CD4-positive, alpha-beta T cell (primary cell): Measurements from ENCODE around the gene R3HDM1. TPM values are rescaled to one million over a fixed set of nuclear protein-coding genes. Genes with fewer than 3 reads are reported as not detected.
A peak's percentile ranks its signal among the peaks of the same experiment; 100 is the strongest.

Experiments
- ATAC-seq: fragments of 200-7000 bp; cut with Tn5 transposase; one replicate; pipeline ENCODE4 v1.10.0; 2022; ENCODE audit warnings: mild to moderate bottlenecking; ENCODE audit not compliant: poor library complexity
- CTCF ChIA-PET: fragments of 350-600 bp; sonication (Branson Sonifier 250); formaldehyde crosslinking; loops from one replicate; lab custom pipeline; 2021; ENCODE audit warnings: antibody characterized with exemption, inconsistent platforms; lab: Charles Lee
- POLR2A ChIA-PET: fragments of 350-600 bp; sonication (Branson Sonifier 250); formaldehyde crosslinking; loops from one replicate; lab custom pipeline; 2021; ENCODE audit warnings: antibody characterized with exemption, inconsistent platforms; lab: Charles Lee
- DNase-seq, 14 experiments: peaks; one replicate each; pipeline ENCODE4 v3.0.0-alpha.2; 2013 to 2020; ENCODE audit warnings: mixed read lengths in 2 of 14
- H3K27ac ChIP-seq, 2 donors: one replicate each; pipeline versions ENCODE4 v1.5.1 to v1.7.0; 2013; ENCODE audit warnings: low read length in 2 of 2, low read depth in 1 of 2, mild to moderate bottlenecking in 1 of 2
- H3K27me3 ChIP-seq, 2 experiments: 1 replicate in 1 of 2; 2 replicates in 1 of 2; pipeline versions ENCODE4 v1.6.1 to v1.7.0; 2013; ENCODE audit warnings: low read length in 2 of 2, control low read depth in 1 of 2, mild to moderate bottlenecking in 1 of 2, moderate library complexity in 1 of 2; ENCODE audit not compliant: insufficient read depth in 2 of 2, control insufficient read depth in 1 of 2
- H3K36me3 ChIP-seq: one replicate; pipeline ENCODE4 v1.6.1; 2013; ENCODE audit warnings: low read length, control low read depth; ENCODE audit not compliant: insufficient read depth
- H3K4me1 ChIP-seq: one replicate; pipeline ENCODE4 v1.6.1; 2013; ENCODE audit warnings: low read length, control low read depth; ENCODE audit not compliant: insufficient read depth
- H3K4me3 ChIP-seq: one replicate; pipeline ENCODE4 v1.5.1; 2013; ENCODE audit warnings: mild to moderate bottlenecking, low read length, moderate library complexity
- H3K9me3 ChIP-seq, 2 experiments: 1 replicate in 1 of 2; 2 replicates in 1 of 2; pipeline versions ENCODE4 v1.6.1 to v1.7.0; 2013; ENCODE audit warnings: low read length in 2 of 2, mild to moderate bottlenecking in 2 of 2, control low read depth in 1 of 2, moderate library complexity in 1 of 2; ENCODE audit not compliant: control insufficient read depth in 1 of 2, insufficient read depth in 1 of 2
- H3K27ac Mint-ChIP-seq: one replicate; pipeline ENCODE4 v1.8.0; 2020; ENCODE audit warnings: mixed read lengths
- H3K27me3 Mint-ChIP-seq: one replicate; pipeline ENCODE4 v1.8.0; 2021; ENCODE audit warnings: mixed read lengths
- H3K36me3 Mint-ChIP-seq: one replicate; pipeline ENCODE4 v1.8.0; 2021; ENCODE audit warnings: low read depth, mixed read lengths
- H3K4me1 Mint-ChIP-seq: one replicate; pipeline ENCODE4 v1.8.0; 2021; ENCODE audit warnings: low read depth, mixed read lengths
- H3K4me3 Mint-ChIP-seq: one replicate; pipeline ENCODE4 v1.8.0; 2020; ENCODE audit warnings: mild to moderate bottlenecking, mixed read lengths
- H3K9me3 Mint-ChIP-seq: one replicate; pipeline ENCODE4 v1.8.0; 2020; ENCODE audit warnings: mixed read lengths
- intact Hi-C, 2 experiments: fragments of 100-400 bp; cut with DNase I in 1 of 2; cut with micrococcal nuclease in 1 of 2; formaldehyde crosslinking; loops; one replicate each; pipeline versions ENCODE4 v1.15.1 to v1.9.0; 2023 to 2025; cut with DNase I, micrococcal nuclease
- total RNA-seq, 174 experiments: library from RNA in 2 of 174; stranded (reverse) in 2 of 174; gene quantifications; one replicate each; pipeline ENCODE4 v1.2.3 and lab custom pipeline; 2021 to 2026
- TF ChIP-seq, protein P1 (sequence below): fragments of 200-600 bp; IDR thresholded peaks from one replicate; pipeline ENCODE4 v1.8.0; 2022; ENCODE audit warnings: antibody characterized with exemption, mild to moderate bottlenecking

R3HDM1 gene
- total RNA-seq, 2 experiments from 2014 or later = 39.7 to 41.4 TPM

DNA sequence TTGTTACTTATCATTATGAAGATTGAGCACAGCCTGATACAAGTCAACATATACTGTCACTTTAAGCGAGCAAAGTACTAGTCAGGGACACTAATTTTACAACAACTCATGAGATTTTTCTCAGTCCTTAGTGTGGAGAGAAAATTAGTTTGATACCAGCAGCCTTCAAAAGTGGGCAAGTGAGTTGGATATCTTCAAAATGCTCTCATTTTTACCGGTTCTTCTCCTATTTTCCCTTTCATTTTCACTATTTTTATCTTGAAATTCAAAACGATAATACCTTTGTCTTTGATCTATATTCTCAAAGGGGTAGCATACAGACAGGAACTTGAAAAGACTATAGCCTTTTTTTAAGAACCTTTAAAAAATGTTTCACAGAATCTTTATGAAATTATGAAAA is 158.4 kb downstream of the R3HDM1 start:
- H3K4me1 Mint-ChIP-seq = peaks cover 47% of the 10 kb centered on the region
- ATAC-seq (no peak), DNase-seq (peak in 2 of 14 experiments; percentile 1 to 24)
- Histone ChIP-seq H3K36me3 (no peaks in the 10 kb centered on the region), H3K9me3 (no peaks in the 10 kb centered on the region), H3K4me1 (peaks cover 5% of the 10 kb centered on the region), H3K27me3 (no peaks in the 10 kb centered on the region), H3K27ac (peak overlapping the region in 1 of 2 donors; percentile 29), H3K4me3 (no peak overlapping the region)
- TF ChIP-seq, protein P1, sequence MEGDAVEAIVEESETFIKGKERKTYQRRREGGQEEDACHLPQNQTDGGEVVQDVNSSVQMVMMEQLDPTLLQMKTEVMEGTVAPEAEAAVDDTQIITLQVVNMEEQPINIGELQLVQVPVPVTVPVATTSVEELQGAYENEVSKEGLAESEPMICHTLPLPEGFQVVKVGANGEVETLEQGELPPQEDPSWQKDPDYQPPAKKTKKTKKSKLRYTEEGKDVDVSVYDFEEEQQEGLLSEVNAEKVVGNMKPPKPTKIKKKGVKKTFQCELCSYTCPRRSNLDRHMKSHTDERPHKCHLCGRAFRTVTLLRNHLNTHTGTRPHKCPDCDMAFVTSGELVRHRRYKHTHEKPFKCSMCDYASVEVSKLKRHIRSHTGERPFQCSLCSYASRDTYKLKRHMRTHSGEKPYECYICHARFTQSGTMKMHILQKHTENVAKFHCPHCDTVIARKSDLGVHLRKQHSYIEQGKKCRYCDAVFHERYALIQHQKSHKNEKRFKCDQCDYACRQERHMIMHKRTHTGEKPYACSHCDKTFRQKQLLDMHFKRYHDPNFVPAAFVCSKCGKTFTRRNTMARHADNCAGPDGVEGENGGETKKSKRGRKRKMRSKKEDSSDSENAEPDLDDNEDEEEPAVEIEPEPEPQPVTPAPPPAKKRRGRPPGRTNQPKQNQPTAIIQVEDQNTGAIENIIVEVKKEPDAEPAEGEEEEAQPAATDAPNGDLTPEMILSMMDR = no peak
- H3K36me3 Mint-ChIP-seq = peaks cover 30% of the 10 kb centered on the region
- ChIA-PET POLR2A (no interaction called here), CTCF (no interaction called here)
- intact Hi-C loops = no loop called here
- H3K9me3 Mint-ChIP-seq = no peaks in the 10 kb centered on the region
- peak overlapping the region; percentile 30 for H3K4me3 Mint-ChIP-seq
- H3K27ac Mint-ChIP-seq = peak overlapping the region; percentile 94
- H3K27me3 Mint-ChIP-seq = no peaks in the 10 kb centered on the region

DNA sequence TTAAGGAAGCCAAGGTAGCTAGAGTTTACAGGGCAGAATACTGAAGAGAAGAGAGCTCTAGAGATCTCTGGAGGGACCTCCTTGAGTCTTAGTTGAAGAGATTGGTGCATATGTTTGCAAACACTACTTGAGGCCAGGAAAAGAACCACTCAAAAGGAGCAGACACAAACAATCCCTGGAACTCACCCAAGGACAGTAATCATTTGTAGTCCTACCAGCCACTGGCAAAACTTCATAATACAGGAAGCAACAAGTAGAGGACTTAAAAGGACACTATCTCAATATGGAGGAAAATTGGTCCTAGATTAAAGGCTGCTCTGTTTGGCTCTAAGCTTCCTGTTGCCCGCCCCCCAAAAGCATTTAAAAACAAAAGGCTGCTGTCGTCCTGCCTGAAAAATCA is 163.4 kb downstream of the R3HDM1 start:
- Histone ChIP-seq H3K27ac (no peak overlapping the region), H3K9me3 (no peaks in the 10 kb centered on the region), H3K4me1 (peaks cover 5% of the 10 kb centered on the region), H3K27me3 (no peaks in the 10 kb centered on the region), H3K36me3 (no peaks in the 10 kb centered on the region), H3K4me3 (no peak overlapping the region)
- no peak for DNase-seq
- Mint-ChIP-seq H3K4me3 (no peak overlapping the region), H3K27ac (peak overlapping the region; percentile 38), H3K27me3 (no peaks in the 10 kb centered on the region), H3K4me1 (peaks cover 25% of the 10 kb centered on the region), H3K9me3 (no peaks in the 10 kb centered on the region), H3K36me3 (peaks cover 22% of the 10 kb centered on the region)
- ChIA-PET CTCF (no interaction called here), POLR2A (no interaction called here)
- intact Hi-C loops = no loop called here
- no peak for ATAC-seq
- TF ChIP-seq, protein P1 = no peak

DNA sequence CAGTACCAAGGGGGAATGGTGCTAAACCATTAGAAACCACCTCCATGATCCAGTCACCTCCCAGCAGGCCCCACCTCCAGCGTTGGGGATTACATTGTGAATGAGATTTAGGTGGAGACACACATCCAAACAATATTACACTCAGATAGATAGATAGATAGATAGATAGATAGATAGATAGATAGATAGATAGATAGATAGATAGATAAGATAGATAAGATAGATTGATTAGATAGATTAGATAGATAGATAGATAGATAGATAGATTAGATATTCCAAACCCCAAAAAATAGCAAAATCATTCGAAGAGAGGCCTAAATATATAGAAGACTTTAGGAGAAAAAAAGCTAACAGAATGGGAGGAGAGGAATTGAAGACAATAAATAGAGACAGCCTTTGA is 167.6 kb downstream of the R3HDM1 start:
- Mint-ChIP-seq H3K4me1 (peaks cover 12% of the 10 kb centered on the region), H3K4me3 (no peak overlapping the region), H3K36me3 (peaks cover 27% of the 10 kb centered on the region), H3K27ac (no peak overlapping the region), H3K27me3 (no peaks in the 10 kb centered on the region), H3K9me3 (no peaks in the 10 kb centered on the region)
- H3K4me1 ChIP-seq = no peaks in the 10 kb centered on the region
- ATAC-seq = no peak
- POLR2A ChIA-PET = no interaction called here
- H3K27ac ChIP-seq = no peak overlapping the region
- H3K36me3 ChIP-seq = no peaks in the 10 kb centered on the region
- CTCF ChIA-PET = no interaction called here
- intact Hi-C loops = no loop called here
- H3K4me3 ChIP-seq = no peak overlapping the region
- DNase-seq = no peak
- no peaks in the 10 kb centered on the region for H3K9me3 ChIP-seq
- TF ChIP-seq, protein P1 = no peak
- no peaks in the 10 kb centered on the region for H3K27me3 ChIP-seq
